GM21619 (cell line): ENCODE results near the gene SKIL.

Experiments used
- ATAC-seq: cut with Tn5 transposase; IDR thresholded peaks from one replicate; pipeline ENCODE4 v1.9.1; 2021; ENCODE audit not compliant: unreplicated experiment

Gene SKIL

DNA sequence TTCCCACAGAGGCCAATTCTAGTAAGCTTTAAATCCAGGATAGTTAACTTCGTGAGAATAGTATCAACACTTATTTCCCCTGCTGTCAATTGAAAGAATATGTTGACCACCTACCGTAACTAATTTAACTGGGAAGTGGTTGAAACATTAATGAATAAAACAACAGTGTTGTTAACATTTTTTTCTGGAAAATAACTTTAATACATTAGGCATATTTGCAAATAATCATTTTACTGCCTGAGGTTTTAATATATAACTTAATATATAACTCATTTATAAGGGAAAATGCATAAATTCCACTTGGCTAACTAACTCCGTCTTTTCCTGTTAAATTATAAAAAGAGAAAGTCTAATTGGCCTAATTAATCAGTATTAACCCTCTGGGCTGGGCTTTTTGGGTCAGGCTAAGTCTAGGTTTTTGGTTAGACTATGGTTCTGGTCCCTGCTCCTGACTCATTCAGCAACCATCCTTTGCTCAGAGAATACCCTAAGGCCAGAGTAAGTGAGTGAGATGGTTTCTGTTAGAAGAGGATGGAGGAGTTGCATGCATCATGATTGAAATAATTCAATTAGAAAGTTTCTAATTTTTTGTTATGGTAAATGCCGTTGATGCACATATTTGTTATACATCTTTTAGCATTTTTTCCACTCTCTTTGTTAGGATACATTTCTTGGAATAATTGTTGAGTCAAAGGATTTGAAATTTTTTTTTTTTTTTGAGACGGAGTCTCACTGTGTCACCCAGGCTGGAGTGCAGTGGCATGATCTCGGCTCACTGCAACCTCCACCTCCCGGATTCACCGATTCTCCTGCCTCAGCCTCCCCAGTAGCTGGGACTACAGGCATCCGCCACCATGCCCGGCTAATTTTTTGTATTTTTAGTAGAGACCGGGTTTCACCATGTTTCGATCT is 10.8 kb upstream of the SKIL start:
- peak; percentile 44 for ATAC-seq

DNA sequence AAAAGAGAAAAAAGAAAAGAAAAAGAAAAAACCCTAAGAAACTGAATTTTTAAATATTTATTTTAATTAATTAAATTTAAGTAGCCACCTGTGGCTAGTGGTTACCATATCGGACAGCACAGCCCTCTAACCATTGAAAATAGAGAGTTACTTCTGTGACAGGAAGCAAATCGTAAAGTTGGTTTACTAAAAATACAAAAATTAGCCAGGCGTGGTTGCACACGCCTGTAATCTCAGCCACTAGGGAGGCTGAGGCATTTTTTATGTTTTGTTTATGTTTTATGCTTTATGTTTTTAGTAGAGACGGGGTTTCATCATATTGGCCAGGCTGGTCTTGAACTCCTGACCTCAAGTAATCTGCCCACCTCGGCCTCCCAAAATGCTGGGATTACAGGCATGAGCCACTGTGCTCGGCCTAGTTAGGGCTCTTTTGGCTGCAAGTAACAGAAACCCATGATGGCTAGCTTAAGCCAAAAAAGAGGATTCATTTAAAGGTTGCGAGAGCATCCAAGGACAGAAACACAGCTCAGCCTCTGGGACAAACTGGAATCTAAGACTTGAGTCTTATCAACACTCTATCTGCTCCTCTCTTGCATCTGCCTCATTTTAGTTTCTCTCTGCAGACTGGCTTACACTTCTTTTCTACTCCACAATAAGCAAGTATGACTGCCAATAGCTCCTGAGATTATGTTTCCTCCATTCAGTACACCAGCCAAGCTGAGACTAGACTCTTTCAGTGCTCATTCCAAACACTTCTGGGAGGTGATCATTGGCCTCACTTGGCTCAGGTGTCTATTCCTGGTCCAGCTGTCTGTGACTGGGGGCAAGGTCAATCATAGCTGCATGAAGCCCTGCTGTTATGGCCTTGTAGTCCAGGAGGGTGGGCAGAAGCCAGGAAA is 6.8 kb upstream of the SKIL start:
- peak; percentile 53 for ATAC-seq

DNA sequence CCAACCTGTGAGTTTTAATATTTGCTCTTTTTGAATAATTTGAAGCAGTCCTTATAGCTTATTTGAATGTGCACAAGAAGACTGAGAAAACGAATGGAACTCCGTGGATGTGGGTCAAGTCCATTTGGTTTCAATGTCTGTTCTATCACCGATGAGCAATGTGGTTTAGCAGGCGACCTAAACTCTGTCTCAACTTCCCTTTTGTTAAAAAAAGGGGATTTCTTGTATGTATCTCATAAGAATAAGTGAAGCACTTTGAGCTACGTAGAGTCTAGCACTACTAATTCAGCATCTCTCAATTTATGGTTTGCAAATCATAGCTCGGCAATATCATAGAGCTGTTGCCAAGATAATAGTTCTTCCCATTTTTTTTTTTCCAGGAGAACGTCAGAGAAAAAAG is 4.6 kb upstream of the SKIL start:
- peak; percentile 16 for ATAC-seq

DNA sequence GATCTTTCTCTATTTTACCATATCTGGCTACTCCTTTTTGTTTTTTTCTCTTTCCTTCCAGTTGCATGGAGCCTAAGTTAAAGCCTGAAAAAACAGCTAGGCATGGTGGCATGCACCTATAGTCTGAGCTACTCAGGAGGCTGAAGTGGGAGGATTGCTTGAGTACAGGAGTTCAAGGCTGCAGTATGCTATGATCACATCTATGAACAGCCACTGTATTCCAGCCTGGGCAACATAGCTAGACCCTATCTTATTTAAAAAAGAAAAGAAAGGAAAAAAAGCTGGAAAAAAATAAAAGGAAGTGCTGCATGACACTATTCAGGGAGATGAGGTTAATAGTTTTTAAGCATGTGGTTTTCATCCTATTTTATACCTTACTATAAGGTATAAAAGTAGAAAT is 4.0 kb upstream of the SKIL start:
- ATAC-seq, result no peak

DNA sequence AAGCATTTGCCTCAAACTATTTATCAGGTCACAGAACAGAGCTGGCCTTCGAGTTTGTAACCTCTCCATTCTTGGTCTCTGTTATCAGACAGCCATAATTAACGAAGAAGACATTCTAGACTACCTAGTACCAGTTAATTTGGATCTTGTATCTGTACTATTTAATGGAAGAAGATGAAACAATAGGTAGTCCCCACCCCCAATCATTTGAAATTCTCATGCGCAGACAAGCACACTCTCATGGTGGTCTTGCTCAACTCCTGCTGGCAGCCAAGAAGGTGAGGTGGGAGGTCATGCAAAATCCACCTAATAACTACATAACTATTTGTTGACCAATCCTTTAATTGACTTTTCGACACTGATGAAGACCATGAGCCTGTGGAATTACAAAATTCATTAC is 2.8 kb upstream of the SKIL start:
- ATAC-seq, result no peak

DNA sequence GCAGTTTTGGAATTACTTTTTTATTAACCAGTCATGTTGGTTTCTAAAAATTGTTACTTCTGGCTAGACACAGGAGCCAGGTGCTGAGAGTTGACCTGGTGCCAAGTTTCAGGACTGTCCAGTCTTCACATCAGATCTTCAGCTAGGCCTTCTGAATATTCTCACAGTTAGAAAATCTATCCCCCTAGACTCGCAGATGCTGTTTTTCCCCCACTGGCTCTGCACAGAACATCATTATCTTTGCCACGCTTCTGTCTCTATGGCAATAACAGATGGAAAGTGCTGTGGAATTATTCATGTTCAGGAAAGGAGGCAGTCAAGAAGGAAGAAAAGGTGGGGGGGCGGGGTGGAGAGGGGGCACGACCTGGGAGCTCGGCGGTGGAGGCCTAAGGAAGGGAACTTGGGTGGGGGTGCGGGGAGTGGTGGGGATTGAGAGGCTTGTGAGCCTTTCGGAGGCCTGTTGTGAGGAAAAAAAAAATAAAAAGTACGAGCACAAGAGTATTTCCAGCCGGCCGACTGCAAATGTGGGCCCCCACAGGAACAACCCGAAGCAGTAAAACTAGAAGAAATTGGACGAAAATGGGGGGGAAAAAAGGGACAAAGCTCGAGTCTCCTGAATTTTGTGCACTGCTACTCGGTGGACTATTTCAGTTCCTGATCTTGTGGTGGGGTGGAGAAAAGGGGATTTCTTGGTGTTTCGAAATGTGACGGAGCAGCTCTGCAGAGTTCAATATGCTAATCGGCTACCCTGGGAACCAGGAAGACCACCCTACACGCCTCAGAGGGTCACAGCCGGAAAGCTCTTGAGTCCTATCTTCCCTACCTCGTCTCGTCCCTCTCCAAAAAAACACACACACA is 1.5 kb upstream of the SKIL start:
- ATAC-seq, result peak; percentile 16

DNA sequence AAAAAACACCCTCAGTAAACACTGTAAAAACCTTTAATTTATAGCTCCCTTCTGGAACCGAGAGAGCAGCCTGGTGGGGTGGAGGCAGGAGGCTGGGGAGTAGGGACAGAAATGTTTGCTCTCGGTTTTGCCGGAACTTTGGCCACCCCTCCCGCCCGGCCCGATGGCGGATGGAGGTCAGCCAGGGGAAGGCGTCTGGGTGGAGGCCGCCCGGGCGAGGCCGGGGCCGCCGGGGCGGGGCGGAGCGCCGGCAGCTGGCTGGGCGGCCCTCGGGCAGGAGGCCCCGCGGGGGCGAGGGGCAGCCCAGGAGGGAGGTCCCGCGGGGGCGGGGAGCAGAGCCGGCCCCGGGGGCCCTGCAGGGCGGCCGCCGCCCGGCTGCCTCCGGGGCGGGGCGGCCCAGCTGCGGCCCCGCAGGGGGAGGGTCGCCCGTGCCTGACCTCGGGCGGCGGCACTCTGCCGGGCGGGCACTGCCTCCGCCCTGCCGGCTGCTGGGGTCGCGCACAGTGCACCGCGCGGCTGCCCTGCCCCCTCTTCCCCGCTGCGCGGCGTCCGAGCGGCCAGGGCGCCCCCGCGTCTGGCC is 829 bp upstream of the SKIL start:
- ATAC-seq, result peak; percentile 34

DNA sequence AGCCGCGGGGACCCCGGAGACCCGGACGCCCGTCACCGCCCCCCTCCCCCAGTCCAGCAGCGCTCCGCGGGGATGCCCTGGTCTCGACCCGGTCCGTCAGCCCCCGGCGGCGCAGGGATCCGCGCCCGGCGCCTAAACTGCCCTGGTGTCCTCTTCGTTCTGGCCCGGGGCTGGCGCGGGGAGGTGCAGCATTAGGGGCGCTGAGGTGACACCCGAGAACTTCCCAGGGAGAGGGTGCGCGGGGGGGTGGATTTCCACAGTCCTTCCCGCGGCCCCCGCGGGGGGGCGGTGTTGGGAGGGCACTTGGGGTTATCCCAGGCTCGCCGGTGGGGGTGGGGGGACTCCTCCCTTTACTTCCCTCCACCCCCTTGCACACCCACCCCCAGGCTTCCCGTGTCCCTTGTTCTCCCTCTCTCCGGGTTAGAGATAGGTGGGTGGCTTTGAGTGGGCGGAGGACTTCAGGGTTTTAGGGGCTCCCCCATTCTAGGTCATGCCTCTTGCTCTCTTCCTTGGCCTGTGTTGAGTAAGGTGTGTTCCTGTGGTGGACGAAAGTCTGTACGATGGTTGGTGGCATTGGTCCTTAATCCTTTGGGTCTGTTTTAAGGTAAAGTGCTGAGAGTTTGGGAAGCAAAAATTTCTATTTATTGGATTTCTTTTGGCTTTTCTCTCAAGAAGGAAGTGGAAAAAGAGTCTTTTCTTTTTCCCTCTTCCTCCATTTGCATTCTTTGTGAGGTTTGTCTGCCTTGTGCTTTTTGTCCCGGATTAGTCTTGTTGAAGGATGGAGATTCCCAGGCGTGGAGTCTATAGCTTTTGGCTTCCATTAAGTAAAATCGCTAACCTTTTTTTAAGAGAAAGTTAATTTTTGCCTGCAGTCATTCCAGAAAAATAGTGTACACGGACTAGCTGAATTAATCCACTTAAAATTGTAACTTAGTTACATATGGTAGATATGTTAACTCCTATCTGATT is 811 bp downstream of the SKIL start:
- peak; percentile 19 for ATAC-seq

DNA sequence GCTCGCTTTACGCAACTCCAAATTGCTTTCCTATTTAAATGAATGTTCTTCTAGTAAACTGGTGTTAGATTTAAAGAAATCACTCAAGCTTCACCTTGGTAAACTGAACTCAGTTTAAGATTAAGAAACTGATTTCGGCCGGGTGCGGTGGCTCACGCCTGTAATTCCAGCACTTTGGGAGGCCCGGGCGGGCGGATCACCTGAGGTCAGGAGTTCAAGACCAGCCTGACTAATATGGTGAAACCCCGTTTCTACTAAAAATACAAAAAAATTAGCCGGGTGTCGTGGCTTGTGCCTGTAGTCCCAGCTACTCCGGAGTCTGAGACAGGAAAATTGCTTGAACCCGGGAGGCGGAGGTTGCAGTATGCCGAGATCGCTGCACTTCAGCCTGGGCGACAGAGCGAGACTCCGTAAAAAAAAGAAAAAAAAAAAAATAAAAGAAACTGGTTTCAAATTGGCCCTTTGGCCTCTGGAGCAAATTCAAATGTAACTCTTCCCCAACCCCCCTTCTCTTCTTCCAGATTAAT is 1.7 kb downstream of the SKIL start:
- ATAC-seq, result no peak

DNA sequence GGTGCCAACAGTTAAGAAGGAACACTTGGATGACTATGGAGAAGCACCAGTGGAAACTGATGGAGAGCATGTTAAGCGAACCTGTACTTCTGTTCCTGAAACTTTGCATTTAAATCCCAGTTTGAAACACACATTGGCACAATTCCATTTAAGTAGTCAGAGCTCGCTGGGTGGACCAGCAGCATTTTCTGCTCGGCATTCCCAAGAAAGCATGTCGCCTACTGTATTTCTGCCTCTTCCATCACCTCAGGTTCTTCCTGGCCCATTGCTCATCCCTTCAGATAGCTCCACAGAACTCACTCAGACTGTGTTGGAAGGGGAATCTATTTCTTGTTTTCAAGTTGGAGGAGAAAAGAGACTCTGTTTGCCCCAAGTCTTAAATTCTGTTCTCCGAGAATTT is 3.0 kb downstream of the SKIL start:
- no peak for ATAC-seq

DNA sequence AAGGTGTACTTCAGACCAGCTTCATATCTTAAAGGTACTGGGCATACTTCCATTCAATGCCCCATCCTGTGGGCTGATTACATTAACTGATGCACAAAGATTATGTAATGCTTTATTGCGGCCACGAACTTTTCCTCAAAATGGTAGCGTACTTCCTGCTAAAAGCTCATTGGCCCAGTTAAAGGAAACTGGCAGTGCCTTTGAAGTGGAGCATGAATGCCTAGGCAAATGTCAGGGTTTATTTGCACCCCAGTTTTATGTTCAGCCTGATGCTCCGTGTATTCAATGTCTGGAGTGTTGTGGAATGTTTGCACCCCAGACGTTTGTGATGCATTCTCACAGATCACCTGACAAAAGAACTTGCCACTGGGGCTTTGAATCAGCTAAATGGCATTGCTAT is 3.4 kb downstream of the SKIL start:
- ATAC-seq, result no peak

DNA sequence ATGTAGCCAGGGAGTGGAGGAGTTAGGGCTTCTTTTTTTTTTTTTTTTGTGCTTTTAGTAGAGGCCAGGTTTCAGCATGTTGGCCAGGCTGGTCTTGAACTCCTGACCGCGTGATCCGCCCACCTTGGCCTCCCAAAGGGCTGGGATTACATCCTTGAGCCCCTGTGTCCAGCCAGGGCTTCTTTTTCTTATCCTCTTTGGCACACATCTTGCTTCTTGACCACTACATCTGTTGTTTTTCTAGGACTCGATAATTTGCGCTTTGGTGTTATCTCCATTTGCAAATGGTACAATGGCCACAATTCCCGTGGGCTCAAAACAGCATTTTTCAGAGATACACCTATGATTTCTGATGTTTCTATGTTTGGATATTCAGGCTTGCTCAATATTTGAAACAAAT is 4.2 kb downstream of the SKIL start:
- no peak for ATAC-seq

DNA sequence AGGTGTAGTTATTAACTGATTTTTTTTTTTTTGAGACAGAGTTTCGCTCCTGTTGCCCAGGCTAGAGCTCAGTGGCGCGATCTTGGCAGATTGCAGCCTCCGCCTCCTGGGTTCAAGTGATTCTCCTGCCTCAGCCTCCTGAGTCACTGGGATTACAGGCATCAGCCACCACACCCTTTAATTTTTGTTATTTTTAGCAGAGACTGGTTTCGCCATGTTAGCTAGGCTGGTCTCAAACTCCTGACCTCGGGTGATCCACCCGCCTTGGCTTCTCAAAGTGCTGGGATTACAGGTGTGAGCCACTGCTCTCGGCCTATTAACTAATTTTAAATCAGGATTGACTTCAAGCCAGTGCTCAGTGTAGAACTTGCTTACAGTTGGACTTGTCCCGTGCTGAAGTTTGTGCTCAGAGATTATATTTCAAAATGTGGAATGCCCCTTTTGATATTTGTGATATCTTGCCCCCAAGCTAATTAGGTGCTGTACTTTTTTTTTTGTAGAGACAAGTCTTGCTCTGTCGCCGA is 6.0 kb downstream of the SKIL start:
- no peak for ATAC-seq

DNA sequence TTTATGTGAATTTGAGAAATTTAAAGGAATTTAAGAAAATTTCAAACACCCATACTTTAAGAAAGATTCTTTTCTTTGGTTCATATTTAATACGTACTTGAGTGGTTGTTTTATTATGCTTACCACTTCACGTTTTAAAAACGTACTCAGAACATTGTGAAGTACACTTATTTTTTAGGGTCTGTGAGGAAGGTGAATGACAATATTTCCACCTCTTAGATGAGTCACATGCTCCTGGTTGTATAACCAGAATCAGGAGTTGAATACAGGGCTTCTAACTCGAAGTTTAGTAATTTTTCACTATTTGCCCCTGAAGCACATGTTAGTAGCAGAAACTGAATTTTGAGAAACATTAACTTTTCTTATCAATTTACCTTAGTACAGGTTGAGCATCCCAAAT is 7.5 kb downstream of the SKIL start:
- ATAC-seq, result no peak

DNA sequence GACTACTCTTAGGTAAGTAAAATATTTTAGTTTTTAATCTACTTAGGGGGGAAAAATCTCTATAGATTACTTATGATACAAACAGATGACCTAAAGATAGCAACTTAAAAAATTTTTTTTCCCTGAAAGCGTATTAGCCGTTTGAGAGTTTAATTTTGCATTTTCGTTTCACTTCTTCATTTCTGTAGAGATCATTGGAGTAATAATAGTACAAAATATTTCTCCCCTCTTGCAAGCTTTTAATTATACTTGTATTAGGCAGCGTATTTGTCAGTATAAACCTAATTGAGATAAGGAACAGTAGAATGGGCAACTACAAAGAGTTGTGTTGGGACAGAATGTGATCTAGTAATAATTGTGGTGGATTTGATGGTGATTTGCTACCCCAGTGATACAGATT is 10.3 kb downstream of the SKIL start:
- no peak for ATAC-seq

DNA sequence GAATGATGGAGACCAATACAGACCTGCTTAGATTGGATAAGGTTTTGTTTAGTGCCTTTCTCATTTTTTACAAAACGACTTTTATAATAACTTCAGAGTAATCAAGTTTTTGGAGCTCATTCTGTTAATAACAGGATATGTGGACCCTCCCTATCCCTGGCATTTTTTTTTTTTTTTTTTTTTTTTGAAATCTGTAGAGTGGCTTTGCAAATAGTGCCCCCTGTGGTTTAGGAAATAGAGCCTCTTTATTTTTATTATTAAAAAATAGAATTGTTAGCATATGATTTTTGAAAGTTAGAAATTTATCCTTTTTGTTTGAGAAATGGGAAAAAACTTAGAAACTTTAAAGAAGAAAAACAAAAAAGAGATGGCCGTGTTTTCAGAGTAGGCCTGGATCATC is 11.4 kb downstream of the SKIL start:
- no peak for ATAC-seq

DNA sequence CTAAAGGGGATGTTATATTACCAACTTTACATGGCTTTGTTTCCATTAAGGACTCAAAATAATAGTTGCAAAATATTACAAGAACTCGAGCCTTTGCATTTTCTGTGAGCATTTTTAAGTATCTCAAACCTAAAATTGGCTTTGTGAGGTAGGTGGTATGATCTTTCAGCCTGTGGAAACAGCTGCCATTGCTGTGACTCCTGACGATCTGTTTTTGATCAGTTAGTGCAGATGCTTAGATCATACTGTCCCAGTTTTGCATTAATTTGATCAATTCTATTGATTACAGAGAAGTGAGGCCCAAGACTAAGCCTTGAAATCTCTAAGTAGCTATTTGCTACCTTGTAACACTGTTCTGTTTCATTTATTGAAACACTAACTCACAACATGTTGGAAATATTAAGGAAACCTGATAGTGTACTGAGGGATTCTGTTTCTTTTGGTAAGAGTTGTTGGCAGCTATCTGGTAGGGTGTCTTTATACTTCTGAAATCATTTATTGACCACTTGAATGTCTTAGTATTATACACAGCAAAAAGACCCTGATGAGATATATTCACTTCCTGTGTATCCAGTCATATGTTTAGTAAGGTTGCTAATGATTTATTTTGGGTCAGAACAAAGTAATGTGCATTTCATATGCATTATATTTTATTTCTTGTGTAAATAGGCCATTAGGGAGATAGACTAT is 14.8 kb downstream of the SKIL start:
- ATAC-seq, result no peak

DNA sequence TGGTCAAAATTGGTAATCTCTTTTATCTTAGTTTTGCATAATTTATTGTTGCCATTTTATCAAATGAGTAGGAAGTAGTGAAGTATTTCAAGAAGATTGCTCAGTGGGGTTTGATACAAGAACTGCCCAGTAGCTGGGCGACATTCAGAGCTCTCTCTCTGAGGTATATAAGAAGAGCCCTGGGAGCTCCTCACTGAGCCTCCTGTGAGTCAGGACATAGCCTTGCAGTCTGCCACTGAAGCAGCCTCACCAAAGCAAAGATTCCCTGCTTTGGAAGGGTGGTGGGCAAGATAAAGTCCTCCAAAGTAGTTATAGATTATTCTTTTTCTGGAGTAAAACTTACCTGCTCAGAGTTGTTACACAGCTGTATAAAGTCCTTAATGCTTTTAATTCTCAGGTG is 26.1 kb downstream of the SKIL start:
- no peak for ATAC-seq

DNA sequence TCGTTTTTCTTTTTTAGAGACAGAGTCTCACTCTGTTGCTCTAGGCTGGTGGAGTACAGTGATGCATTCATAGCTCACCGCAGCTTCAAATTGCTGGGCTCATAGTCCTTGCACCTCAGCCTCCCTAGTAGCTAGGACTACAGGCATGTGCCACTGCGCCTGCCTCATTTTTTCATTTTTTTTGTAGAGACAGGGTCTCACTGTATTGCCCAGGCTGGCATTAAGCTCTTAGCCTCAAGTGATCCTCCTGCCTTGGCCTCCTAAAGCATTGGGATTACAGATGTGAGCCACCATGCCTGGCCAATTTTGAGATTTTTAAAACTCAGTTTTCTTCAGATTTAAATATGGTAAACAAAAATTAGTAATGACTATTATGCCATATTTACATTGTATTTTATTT is 29.0 kb downstream of the SKIL start:
- no peak for ATAC-seq
